Hepatocyte (in vitro differentiated cells): Measurements from ENCODE around the gene ACOXL. TPM values are rescaled to one million over a fixed set of nuclear protein-coding genes. Genes with fewer than 3 reads are reported as not detected.

Source experiments
- DNase-seq: peaks from one replicate; pipeline ENCODE4 v3.0.0-alpha.2; 2016; ENCODE audit warnings: low spot score
- H2AFZ ChIP-seq: fragments of 200-600 bp; sonication (generic); 2 replicates; pipeline ENCODE4 v1.6.0; 2016; ENCODE audit warnings: antibody characterized with exemption, mild to moderate bottlenecking
- H3K27ac ChIP-seq: fragments of 200-600 bp; sonication (generic); 2 replicates; pipeline ENCODE4 v1.5.1; 2016; ENCODE audit warnings: mild to moderate bottlenecking
- H3K27me3 ChIP-seq: fragments of 200-600 bp; sonication (generic); 2 replicates; pipeline ENCODE4 v1.6.1; 2016
- H3K36me3 ChIP-seq: fragments of 200-600 bp; sonication (generic); replicated peaks from 2 replicates; pipeline ENCODE4 v1.5.1; 2016; ENCODE audit warnings: low read depth; ENCODE audit not compliant: insufficient read depth
- H3K4me1 ChIP-seq: fragments of 200-600 bp; sonication (generic); 2 replicates; pipeline ENCODE4 v1.5.1; 2016; ENCODE audit warnings: mild to moderate bottlenecking, moderate library complexity; ENCODE audit not compliant: insufficient read depth
- H3K4me2 ChIP-seq: fragments of 200-600 bp; sonication (generic); 2 replicates; pipeline ENCODE4 v1.6.0; 2016
- H3K4me3 ChIP-seq: fragments of 200-600 bp; sonication (generic); 2 replicates; pipeline ENCODE4 v1.5.1; 2016; ENCODE audit warnings: mild to moderate bottlenecking
- H3K79me2 ChIP-seq: fragments of 200-600 bp; sonication (generic); 2 replicates; pipeline ENCODE4 v1.6.0; 2017; ENCODE audit warnings: mild to moderate bottlenecking
- H3K9me2 ChIP-seq: fragments of 200-600 bp; sonication (generic); replicated peaks from 2 replicates; pipeline ENCODE4 v1.6.0; 2017; ENCODE audit warnings: mild to moderate bottlenecking; ENCODE audit not compliant: insufficient read depth
- H3K9me3 ChIP-seq: fragments of 200-600 bp; sonication (generic); 2 replicates; pipeline ENCODE4 v1.5.1; 2016; ENCODE audit warnings: low read depth, mild to moderate bottlenecking
- H4K20me1 ChIP-seq: fragments of 200-600 bp; sonication (generic); 2 replicates; pipeline ENCODE4 v1.6.0; 2016; ENCODE audit warnings: mild to moderate bottlenecking; ENCODE audit not compliant: insufficient read depth, poor library complexity, severe bottlenecking
- CTCF ChIP-seq: fragments of 200-600 bp; sonication (generic); IDR thresholded peaks from 2 replicates; pipeline ENCODE4 v1.5.1; 2016; ENCODE audit warnings: antibody characterized with exemption, mild to moderate bottlenecking; ENCODE audit not compliant: poor library complexity
- EZH2 ChIP-seq: fragments of 200-600 bp; sonication (generic); IDR thresholded peaks from 2 replicates; pipeline ENCODE4 v1.6.1; 2016; ENCODE audit warnings: antibody characterized with exemption, mild to moderate bottlenecking, borderline replicate concordance
- EZH2phosphoT487 ChIP-seq: fragments of 200-600 bp; sonication (generic); IDR thresholded peaks from one replicate; pipeline ENCODE4 v1.6.1; 2018; ENCODE audit warnings: antibody characterized with exemption, mild to moderate bottlenecking, low read depth, moderate library complexity; ENCODE audit not compliant: unreplicated experiment, severe bottlenecking
- WGBS: methylation state at CpG from one replicate; pipeline ENCODE4 v1.1.6; 2016; ENCODE audit warnings: low lambda C conversion rate; ENCODE audit errors: missing lambda C conversion rate; 5-methylcytosine and 5-hydroxymethylcytosine counted together
- polyA plus RNA-seq: library from polyadenylated mRNA; unstranded; fragments of >200 nt; fragmentation: Nextera tagmentation; extraction: Ambion mirVana; gene quantifications from 2 replicates; pipeline ENCODE4 v1.2.1, GENCODE V29; 2016
- total RNA-seq: library from RNA; depleted of rRNA; stranded (reverse); fragments of >200 nt; gene quantifications from 2 replicates; pipeline ENCODE4 v1.2.3, GENCODE V29; 2014

The ACOXL gene
- total and polyA plus RNA-seq, 2 experiments from 2014 or later = 0.23 to 1.1 TPM

- Histone ChIP-seq H3K79me2 (no peaks in the 10 kb centered on the region), H3K27me3 (no peaks in the 10 kb centered on the region), H3K9me3 (no peaks in the 10 kb centered on the region), H3K9me2 (no peaks in the 10 kb centered on the region), H4K20me1 (no peaks in the 10 kb centered on the region), H2AFZ (no peak overlapping the region), H3K36me3 (no peaks in the 10 kb centered on the region), H3K4me1 (peaks cover 10% of the 10 kb centered on the region), H3K27ac (peak overlapping the region; percentile 53), H3K4me3 (no peak overlapping the region), H3K4me2 (no peak overlapping the region)
- TF ChIP-seq EZH2phosphoT487 (peak; percentile 36), CTCF (no peak), EZH2 (no peak)
- no peak for DNase-seq
- WGBS = 44% methylated on average over 5 of the region's 5 CpGs
Observed at GRCh38 chr2:110991911-110992310, 259.5 kb downstream of the ACOXL start.

GRCh38 chr2:110992886-110993285 lies 260.5 kb downstream of the ACOXL start:
- no peaks in the 10 kb centered on the region for H3K9me3 ChIP-seq
- H3K4me1 ChIP-seq = peaks cover 10% of the 10 kb centered on the region
- TF ChIP-seq EZH2phosphoT487 = no peak
- no peak for TF ChIP-seq EZH2
- TF ChIP-seq CTCF = no peak
- 98% methylated on average over 2 of the region's 2 CpGs for WGBS
- no peak overlapping the region for H3K4me2 ChIP-seq
- H3K9me2 ChIP-seq = no peaks in the 10 kb centered on the region
- no peaks in the 10 kb centered on the region for H4K20me1 ChIP-seq
- no peaks in the 10 kb centered on the region for H3K27me3 ChIP-seq
- no peak overlapping the region for H3K4me3 ChIP-seq
- H3K27ac ChIP-seq = peak overlapping the region; percentile 2
- no peaks in the 10 kb centered on the region for H3K36me3 ChIP-seq
- no peak overlapping the region for H2AFZ ChIP-seq
- H3K79me2 ChIP-seq = no peaks in the 10 kb centered on the region
- DNase-seq = no peak

GRCh38 chr2:110993557-110994231 lies 261.3 kb downstream of the ACOXL start:
- H2AFZ ChIP-seq = no peak overlapping the region
- DNase-seq = peak; percentile 76
- peak overlapping the region; percentile 9 for H3K4me2 ChIP-seq
- H3K4me1 ChIP-seq = peaks cover 10% of the 10 kb centered on the region
- H3K9me3 ChIP-seq = no peaks in the 10 kb centered on the region
- H3K4me3 ChIP-seq = no peak overlapping the region
- H3K27me3 ChIP-seq = no peaks in the 10 kb centered on the region
- H4K20me1 ChIP-seq = no peaks in the 10 kb centered on the region
- no peaks in the 10 kb centered on the region for H3K79me2 ChIP-seq
- H3K27ac ChIP-seq = peak overlapping the region; percentile 55
- TF ChIP-seq EZH2 = no peak
- TF ChIP-seq CTCF = no peak
- no peak for TF ChIP-seq EZH2phosphoT487
- no peaks in the 10 kb centered on the region for H3K36me3 ChIP-seq
- WGBS = 56% methylated on average over 4 of the region's 4 CpGs
- no peaks in the 10 kb centered on the region for H3K9me2 ChIP-seq
